Smooth muscle cell of the brain vasculature (primary cell): Measurements from ENCODE around the gene TMEM132E.

ENCODE experiments used
- DNase-seq: peaks from one replicate; pipeline ENCODE4 v3.0.0-alpha.2; 2012; ENCODE audit warnings: low read depth, low spot score

TMEM132E gene

DNA sequence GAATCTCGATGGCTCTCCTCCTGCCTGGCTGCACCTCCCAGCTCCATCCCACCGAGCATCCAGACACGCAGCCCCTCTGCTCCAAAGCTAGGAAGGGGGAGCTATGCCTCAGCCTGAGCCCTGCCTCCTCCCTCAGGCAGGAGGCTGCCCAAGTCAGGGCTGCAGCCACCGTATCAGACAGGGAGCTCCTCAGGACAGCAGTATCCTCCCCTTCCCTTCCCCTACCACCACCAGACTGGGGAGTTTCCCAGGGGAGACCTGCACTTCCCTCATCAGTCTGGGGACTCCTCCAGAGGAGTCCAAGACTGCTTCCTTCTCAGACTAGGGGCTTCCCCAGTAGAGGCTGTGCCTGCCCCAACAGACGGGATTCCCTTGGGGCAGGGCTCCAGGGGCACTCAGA is 17.5 kb downstream of the TMEM132E start:
- no peak for DNase-seq

DNA sequence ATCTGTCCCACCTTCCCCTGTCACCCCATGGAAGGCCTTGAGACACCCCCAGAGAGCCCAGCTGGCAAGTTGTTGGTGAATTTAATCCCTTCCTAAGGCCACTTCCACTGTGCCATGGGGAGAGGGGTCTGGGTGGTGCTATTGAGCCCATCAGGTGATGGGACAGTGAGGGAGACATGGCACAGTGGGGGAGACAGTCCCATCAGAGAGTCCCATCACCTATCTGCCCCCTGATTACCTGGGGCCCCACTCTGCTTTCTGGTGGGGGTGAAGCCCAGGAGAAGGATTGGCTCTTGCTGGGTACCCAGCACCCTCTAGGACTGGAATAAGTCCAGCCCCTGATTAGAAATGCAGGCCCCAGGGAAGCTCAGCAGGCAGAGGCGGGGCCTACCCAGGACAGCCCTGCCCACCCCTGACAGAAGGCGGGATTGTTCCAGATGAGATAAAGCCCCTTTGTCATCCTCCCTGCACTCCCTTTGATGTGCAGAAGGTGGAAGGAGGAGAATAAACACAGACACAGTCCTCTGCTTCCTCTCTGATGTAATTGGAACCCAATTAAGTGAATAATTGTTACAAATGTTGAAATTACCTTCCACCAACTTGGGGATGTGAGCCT is 18.9 kb downstream of the TMEM132E start:
- DNase-seq: no peak

DNA sequence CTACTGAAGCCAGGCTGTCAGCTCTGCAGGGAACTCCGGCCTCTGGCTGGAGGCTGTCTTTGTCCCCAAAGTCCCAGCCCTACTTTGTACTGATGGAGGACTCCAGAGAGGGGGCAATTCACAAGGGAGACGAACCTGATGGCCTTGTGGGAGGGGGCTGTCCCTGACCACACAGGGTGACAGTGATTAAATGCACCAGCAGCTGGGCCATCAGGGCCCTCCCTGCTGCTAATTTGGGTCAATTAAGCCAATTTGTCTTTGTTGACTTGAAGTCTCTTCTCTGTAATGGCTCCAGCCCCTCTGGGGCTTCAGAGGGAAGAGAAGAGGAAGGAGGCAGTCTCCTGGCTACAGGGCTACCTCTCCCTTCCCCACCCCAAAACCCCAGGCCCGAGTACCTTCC is 22.0 kb downstream of the TMEM132E start:
- DNase-seq: no peak

DNA sequence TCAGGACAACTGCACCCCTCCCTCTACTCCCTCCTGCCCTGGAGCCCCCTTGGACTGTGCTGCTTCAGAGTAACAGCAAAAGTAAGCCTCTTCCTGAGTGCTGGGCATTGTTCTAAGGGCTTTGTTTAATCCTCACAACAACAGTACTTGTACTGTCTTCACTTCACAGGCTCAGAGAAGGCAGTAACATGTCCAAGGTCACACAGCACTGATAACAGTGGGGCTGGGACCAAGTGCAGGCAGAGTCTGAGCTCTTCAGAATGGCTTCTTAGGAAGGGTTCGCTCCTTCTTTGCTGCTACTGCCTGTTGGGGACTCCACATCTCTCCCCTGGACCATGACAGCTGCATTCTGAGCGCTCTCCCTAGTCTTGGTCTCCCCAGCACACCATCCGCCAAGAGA is 24.6 kb downstream of the TMEM132E start:
- no peak for DNase-seq

DNA sequence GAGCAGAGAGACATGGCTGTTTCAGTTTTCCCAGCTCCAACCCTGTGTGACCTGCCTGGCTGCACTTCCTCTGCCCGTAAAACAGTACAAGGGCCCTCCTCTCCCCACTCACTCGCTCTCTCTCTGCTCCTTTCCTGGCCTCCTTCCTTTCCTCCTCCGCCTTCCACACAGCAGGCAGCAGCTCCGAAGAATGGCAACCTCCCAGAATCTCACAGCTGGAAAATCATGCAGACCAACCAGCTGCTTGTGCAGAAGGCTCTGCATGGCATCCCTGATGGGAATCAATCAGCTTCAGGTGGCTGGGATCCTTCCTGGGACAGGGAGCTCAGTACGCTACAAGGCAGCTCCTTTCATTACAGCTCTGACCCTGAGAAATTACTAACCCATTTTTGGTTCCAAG is 27.4 kb downstream of the TMEM132E start:
- no peak for DNase-seq

DNA sequence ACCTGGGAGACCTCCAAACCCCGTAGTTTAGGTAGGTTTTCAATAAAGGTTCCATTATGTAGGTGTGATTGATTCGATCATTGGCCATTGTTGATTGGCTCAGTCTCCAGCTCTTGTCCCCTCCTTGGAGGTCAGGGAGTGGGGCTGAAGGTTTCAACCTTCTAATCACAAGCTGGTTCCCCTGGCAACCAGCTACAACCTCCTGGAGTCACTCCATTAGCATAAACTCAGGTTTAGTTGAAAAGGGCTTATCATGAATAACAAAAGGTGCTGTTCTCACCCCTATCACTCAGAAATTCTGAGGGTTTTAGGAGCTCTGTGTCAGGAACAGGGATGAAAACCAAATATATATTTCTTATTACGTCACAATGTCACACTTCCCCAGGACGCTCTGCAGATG is 28.5 kb downstream of the TMEM132E start:
- DNase-seq: no peak

DNA sequence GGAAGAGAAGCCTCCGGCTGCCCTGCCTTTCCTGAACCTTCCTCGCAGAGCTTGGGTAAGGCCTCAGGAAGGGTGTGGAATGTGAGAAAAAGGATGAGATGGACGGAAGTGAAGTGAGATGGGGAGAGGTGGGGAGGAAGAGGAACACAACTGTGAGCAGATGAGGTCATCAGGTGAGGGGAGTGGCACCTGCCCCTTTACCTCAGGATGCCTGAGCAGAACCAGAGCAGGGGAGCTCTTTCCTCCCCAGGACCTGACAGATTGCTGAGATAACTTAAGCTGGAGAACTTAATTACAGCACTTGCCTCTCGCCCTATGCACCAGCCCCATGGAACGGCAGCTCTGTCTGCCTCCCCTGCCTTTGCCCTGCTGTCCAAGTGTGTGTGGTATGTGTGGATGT is 29.8 kb downstream of the TMEM132E start:
- DNase-seq: no peak

DNA sequence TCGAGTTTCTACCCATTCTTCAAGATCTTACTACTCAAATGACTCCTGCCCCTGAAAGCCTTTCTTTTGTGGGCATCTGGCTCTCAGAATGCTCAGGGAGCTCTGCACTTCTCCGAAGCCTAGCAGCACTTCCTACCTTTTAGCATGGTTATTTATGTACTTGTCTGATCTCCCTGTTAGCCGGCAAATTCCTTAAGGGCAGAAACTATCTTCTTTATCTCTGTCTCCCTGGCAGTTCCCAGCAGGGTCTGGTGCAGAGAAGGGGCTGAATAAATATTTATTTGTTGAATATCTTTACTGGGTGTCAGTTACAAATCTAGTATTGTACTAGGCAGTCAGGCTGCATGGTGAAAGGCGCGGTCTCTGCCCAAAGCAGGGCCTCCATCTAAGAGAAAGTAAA is 30.7 kb downstream of the TMEM132E start:
- no peak for DNase-seq

DNA sequence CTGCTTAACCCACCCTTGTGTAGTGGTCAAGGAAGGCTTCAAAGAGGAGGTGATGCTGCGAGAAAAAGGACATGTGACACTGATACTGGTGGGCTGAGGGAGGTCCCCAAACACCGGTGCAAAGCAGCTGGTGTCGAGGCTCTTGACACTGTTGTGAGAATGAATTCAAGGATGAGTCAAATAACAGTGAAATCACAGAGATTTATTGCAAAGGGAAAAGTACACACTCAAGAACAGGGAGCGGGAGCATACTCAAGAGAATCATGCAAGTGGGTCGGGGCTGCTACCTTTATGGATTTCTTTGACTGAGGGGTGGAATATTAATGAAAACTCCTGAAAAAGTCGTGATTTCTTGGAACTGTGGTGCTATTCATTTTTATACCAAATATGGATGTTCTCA is 31.1 kb downstream of the TMEM132E start:
- DNase-seq: no peak

DNA sequence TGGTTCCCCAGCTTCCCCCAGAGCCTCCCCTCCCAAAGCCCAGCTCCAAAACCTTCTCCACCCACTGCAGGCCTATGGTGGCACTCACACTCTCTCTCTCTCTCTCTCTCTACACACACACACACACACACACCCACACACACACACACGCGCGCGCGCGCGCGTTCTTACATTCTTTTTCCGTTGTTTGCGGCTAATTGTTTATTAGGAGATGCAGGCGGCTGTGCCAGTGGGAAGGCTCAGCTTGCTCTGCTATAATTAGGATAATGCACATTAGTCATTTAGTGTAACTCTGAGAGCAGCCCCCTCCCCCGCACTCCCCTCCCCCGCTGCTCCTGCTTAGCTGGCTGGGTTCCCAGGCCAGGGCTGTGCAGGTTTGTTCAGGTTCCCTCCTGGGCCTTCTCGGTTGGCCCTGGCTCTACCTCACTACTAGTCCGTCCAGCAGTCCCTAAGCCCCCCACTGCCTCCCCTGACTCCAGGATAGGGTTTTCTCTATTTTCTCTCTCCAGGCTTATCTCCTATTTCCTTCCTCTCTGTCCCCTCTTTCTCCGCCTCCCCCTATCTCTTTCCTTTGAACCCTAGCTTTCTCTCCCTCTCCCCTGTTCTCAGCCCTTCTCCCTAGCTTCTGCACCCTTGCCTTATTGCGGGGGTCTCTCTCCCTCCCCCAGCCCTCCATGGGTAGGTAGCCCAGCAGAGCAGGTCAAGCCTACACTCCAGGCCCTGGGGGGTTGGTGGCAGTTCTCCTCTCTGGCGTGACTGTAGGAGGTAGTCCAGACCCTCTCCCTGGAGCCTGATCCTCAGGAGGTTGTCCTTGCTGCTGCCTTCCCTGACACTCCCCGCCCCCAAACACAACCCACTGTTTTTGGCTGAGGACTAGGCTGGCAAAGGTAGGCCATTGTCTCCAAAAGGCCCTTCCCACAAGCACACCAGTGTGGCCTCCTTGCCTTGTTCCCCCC is 34.0 kb downstream of the TMEM132E start:
- DNase-seq: no peak

DNA sequence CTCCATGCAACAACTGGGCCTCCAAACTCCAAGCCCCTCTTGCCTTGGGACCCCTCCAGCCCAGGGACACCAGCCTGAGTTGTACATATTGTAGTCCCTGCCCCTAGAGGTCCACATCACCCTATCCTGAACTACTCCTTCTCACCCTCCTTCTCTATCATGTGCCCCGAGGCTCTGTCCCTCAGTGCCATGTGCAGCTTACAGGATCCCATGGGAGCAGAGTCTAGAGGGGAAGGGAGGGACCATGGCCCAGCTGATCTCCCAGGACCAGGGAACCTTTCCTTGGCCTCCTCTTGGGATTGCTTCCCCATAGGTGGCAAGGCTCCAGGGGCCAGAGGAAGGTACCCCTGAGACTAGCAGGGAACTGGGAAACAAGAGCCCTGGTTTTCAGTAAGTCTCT is 35.3 kb downstream of the TMEM132E start:
- no peak for DNase-seq

DNA sequence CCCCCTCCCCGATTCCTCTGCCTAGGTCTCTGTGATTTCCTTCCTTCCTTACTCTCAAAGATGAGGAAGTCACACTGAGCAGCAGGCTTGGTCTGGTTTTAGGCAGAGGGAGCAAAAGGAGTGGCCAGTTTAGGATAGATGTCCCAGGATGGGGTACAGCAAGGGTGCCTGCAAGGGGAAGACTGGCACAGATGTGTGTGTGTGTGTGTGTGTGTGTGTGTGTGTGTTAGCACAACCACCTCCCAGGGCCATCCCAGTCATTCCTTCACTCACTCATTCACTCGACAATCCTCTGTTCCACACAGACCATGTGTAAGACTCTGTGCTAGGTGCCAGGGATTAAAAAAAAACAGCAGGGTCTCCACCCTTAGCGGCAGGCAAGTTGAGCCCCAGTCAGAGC is 35.9 kb downstream of the TMEM132E start:
- DNase-seq: no peak

DNA sequence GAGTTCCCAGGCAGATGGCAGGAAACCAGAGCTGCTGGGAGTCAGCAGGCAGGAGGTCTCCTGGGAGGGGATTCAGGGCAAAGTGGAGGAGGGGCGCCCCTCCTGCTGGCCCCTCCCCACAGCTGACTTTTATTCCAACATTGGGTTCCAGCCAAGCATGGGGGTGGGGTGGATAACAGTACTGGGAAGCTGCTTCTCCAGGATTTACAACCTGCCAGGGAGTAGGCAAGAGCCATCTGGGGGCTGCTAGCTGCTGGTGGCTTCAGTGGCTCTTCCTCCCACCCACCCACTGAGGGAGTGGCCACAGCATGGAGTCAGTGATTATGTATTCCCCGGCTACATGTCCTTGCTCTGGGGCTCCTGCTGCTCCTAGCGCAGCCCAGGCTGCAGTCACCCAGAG is 36.8 kb downstream of the TMEM132E start:
- no peak for DNase-seq

DNA sequence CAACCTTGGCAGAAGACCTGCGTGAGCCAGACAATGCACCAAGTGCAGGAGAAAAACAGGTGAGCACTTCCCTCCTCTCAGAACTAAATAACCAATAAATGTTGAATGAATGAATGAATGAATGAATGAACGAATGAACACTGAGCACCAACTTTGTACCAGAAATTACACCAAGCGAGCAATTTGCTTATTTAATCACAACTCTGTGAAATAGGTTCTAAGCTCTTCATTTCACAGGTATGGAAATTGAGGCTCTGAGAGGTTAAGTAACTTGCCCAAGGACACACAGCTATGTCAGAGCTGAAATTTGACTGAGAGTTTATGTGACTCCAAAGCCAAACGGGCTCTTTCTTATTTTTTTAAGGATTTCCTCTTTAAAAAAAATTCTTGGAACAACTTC is 38.0 kb downstream of the TMEM132E start:
- DNase-seq: no peak

DNA sequence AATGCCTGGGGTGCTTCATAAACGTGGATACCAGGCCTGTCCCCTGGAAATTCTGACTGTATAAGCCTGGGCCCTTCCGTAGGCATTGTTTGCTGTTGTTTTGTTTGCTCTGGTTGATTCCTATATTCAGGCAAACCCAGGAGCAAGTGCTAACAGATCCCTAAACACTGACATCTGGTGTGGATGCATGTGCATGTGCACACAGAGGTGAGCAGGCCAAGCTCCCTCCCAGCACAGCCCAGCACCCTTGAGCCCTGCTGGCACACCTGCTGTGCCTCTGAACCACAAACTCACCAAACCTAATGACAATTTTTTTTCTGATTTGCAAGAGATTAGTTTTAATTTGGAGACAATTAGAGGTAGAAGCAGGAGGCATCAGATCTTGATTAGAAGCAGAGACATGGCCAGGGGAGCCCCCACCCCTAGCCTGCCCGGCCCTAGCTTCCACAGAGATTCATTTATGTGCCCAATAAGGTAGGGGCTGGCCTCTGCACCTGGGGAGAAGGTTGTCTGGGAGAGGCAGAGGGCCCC is 40.4 kb downstream of the TMEM132E start:
- DNase-seq: no peak

DNA sequence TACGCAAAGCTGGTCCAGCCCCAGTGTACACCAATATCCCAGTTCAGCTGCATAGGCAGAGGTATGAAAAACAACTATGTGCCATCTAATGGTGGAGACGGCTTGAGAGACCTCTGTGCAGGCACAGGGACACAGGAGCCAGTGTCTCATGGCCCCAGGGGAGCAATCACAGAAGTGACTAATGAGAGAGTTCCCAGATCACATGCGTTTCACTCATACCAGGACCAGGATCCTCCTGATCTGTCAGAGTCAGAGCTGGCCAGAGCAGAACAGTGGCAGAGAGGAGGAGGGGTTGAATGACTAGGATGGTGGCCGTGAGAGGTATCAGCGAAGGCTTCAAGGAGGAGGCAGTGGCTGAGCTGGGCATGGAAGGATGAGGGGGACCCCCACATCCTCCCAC is 41.1 kb downstream of the TMEM132E start:
- no peak for DNase-seq

DNA sequence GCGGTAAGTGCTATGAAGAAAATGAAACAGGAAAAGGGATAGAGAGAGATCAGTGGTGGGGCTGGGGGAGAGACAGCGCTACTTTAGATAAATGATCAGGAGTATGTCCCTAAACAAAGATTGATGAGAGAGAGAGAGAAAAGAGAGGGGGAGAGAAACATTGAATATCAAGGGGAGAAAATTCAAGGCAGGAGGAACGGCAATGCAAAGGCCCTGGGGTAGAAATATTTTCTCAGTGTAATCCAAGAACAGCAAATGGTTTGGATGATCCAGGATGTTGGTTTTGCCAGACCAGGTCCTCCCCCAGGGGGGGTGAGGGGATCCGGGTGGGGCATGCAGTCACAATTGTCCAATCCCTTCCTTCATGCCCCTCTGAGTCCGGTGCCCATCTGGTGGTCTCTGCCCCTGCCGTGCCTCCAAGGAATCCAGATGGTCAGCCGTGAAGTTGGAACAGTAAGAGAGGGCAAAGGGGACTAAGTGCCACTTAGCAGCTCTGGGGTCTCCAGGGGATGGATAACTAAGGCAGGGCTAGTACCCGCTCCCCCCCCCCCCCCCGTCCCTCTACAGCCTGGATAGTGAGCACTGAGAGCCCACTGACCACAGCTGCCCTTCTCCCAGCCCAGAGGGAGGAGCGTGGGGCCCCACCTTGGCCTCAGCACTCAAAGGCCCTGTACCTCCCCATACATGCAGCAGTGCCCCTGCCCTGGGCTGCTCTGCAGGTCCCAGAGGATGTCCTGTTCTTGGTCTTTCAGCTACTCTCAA is 43.7 kb downstream of the TMEM132E start:
- no peak for DNase-seq

DNA sequence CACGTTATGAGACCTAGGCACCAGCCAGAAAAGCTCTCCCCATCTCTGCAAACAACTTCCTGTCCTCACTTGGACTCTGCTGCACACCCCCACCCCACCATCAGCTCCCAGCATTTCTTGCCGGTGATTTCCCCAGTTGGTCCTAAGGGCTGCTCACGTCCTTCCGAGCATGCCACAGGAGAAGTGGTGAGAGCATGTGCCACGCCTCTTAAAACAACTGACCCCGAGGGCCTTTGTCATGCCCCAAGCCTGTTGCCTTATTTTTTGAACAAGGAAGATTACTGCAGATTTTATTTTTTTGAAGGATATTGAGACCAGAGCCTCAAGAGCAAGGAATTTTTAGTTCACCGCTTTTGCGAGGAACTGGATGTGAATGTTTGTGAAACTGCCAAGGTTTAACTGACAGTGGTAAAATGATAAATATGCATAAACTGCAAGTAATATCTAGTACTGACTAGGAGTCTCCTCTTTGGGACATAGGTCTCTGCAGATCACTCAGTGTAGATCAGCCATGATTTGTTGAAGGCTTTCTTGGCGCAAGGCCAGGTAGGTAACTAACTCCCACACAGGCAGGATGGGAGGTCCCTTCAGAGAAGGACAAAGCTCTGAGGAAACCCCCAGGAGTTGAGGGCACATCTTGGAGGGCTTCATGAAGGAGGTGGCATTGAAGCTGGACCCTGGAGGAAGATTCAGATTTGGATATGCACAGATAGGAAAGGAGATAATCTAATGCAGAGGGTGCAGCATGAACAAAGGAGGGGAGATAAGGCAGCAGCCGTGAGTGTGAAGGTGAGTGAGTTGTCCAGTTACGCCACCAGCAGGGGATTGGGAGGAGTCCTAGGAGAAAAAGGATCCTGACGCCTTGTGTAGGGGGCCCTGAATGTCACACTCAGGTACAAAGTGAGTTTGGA is 44.7 kb downstream of the TMEM132E start:
- no peak for DNase-seq

DNA sequence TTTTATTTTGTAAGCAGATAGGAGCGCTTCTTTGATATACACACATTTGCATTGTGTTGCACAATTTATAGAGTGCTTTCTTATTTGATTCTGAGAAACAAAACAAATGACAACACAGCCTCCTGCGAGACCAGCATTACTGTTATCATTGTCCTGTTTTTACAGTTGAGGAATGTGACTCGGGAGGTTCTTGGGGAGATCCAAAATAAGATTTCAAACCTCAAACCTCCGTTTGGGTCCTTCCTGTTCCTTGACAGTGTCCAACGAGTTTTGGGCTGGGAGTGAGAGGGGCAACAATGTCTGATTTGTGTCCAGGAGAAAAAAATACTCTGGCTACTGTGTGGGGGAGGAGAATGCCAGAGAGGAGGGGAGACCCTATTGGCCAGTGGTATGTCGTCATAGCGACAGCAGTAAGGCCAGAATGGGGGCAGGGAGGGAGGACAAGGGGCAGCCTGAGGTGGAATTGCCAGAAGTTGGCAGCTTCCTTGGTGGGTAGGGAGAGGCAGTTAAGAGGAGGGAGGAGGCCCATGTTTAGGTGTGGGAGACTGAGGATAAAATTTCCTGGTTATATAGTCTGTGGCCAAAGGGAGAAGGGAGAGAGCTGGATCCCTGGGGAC is 45.5 kb downstream of the TMEM132E start:
- DNase-seq: no peak

DNA sequence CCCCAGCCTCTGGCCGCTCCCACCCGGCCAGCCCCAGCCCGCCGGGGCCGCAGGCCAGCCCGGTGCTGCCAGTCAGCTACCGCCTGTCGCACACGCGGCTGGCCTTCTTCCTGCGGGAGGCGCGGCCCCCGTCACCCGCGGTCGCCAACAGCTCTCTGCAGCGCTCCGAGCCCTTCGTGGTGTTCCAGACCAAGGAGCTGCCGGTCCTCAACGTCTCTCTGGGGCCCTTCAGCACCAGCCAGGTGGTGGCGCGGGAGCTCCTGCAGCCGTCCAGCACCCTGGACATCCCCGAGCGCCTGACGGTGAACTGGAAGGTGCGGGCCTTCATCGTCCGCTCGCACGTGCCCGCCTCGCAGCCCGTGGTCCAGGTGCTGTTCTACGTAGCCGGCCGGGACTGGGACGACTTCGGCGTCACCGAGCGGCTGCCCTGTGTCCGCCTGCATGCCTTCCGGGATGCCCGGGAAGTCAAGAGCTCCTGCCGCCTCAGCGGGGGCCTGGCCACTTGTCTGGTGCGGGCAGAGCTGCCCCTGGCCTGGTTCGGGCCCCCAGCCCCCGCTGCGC is 46.8 kb downstream of the TMEM132E start:
- no peak for DNase-seq
